ENCODE results near the gene COL6A5. TPM values are rescaled to one million over a fixed set of nuclear protein-coding genes. Genes with fewer than 3 reads are reported as not detected.

COL6A5 gene
- total RNA-seq, 4 donors from 2014 or later: 0.04 TPM; not detected in 3

- 81% methylated on average over 1 of the region's 1 CpG; no CpG with 5 or more reads in 1 of the 2 donors for WGBS, 2 donors (ENCODE audit: low coverage in 1 of 2)
- H3K27ac ChIP-seq: no peak overlapping the region
Measured at GRCh38 chr3:130412991-130413560, 67.6 kb downstream of the COL6A5 start.

GRCh38 chr3:130414457-130414856 is 69.0 kb downstream of the COL6A5 start:
- TF ChIP-seq EP300 (IDR thresholded peaks at IDR 0.05) (no peak), CTCF (IDR thresholded peaks at IDR 0.05) (no peak), POLR2A (IDR thresholded peaks at IDR 0.05) (no peak), POLR2AphosphoS5 (IDR thresholded peaks at IDR 0.05) (no peak)
- no peak overlapping the region for H3K4me3 ChIP-seq
- 74 to 84% methylated on average over 3 to 4 of the region's 4 CpGs for whole genome bisulfite sequencing, 2 donors (ENCODE audit: low coverage in 1 of 2)
- no peak for ATAC-seq
- H3K36me3 ChIP-seq: no peaks in the 10 kb centered on the region
- H3K27me3 ChIP-seq: no peaks in the 10 kb centered on the region
- no peaks in the 10 kb centered on the region for H3K9me3 ChIP-seq
- no peaks in the 10 kb centered on the region for H3K4me1 ChIP-seq
- H3K27ac ChIP-seq: no peak overlapping the region

More at GRCh38 chr3:130412991-130413560, 67.6 kb downstream of the COL6A5 start:
- no peaks in the 10 kb centered on the region for H3K27me3 ChIP-seq
- H3K4me3 ChIP-seq: no peak overlapping the region
- no peaks in the 10 kb centered on the region for H3K4me1 ChIP-seq
- TF ChIP-seq POLR2A (IDR thresholded peaks at IDR 0.05): no peak
- TF ChIP-seq POLR2AphosphoS5 (IDR thresholded peaks at IDR 0.05): no peak
- no peak for TF ChIP-seq CTCF (IDR thresholded peaks at IDR 0.05)
- no peak for TF ChIP-seq EP300 (IDR thresholded peaks at IDR 0.05)
- H3K9me3 ChIP-seq: peaks cover 0 to 5% (median 0%) of the 10 kb centered on the region in 3 donors
- ATAC-seq: no peak
- H3K36me3 ChIP-seq: no peaks in the 10 kb centered on the region

GRCh38 chr3:130420466-130420865 is 75.0 kb downstream of the COL6A5 start:
- 87% methylated on average over 2 of the region's 2 CpGs for WGBS, 2 donors (ENCODE audit: low coverage in 1 of 2)
- Histone ChIP-seq H3K27ac (no peak overlapping the region), H3K4me1 (no peaks in the 10 kb centered on the region), H3K9me3 (no peaks in the 10 kb centered on the region), H3K4me3 (no peak overlapping the region), H3K27me3 (no peaks in the 10 kb centered on the region), H3K36me3 (no peaks in the 10 kb centered on the region)
- ATAC-seq: no peak
- TF ChIP-seq POLR2AphosphoS5 (IDR thresholded peaks at IDR 0.05): no peak
- TF ChIP-seq POLR2A (IDR thresholded peaks at IDR 0.05): no peak
- TF ChIP-seq CTCF (IDR thresholded peaks at IDR 0.05): no peak
- TF ChIP-seq EP300 (IDR thresholded peaks at IDR 0.05): no peak

GRCh38 chr3:130423064-130423463 is 77.6 kb downstream of the COL6A5 start:
- H3K27ac ChIP-seq: no peak overlapping the region
- no peaks in the 10 kb centered on the region for H3K36me3 ChIP-seq
- no peaks in the 10 kb centered on the region for H3K9me3 ChIP-seq
- H3K4me1 ChIP-seq: no peaks in the 10 kb centered on the region
- H3K27me3 ChIP-seq: no peaks in the 10 kb centered on the region
- no peak for ATAC-seq
- WGBS, 2 donors (ENCODE audit: low coverage in 1 of 2): 85 to 94% methylated on average over 4 of the region's 4 CpGs
- no peak overlapping the region for H3K4me3 ChIP-seq
- TF ChIP-seq EP300 (IDR thresholded peaks at IDR 0.05) (no peak), POLR2AphosphoS5 (IDR thresholded peaks at IDR 0.05) (no peak), POLR2A (IDR thresholded peaks at IDR 0.05) (no peak), CTCF (IDR thresholded peaks at IDR 0.05) (no peak)

GRCh38 chr3:130424837-130425236 is 79.4 kb downstream of the COL6A5 start:
- no peaks in the 10 kb centered on the region for H3K36me3 ChIP-seq
- no peak for TF ChIP-seq POLR2A (IDR thresholded peaks at IDR 0.05)
- no peak for TF ChIP-seq EP300 (IDR thresholded peaks at IDR 0.05)
- TF ChIP-seq CTCF (IDR thresholded peaks at IDR 0.05): no peak
- TF ChIP-seq POLR2AphosphoS5 (IDR thresholded peaks at IDR 0.05): no peak
- no peaks in the 10 kb centered on the region for H3K9me3 ChIP-seq
- no peaks in the 10 kb centered on the region for H3K4me1 ChIP-seq
- H3K4me3 ChIP-seq: no peak overlapping the region
- H3K27me3 ChIP-seq: no peaks in the 10 kb centered on the region
- H3K27ac ChIP-seq: no peak overlapping the region
- WGBS, 2 donors (ENCODE audit: low coverage in 1 of 2): 71 to 100% methylated on average over 2 to 5 of the region's 5 CpGs
- no peak for ATAC-seq

Data from gastroesophageal sphincter (tissue), 4 donors.